ENCODE results near the gene MMP17.

DNA sequence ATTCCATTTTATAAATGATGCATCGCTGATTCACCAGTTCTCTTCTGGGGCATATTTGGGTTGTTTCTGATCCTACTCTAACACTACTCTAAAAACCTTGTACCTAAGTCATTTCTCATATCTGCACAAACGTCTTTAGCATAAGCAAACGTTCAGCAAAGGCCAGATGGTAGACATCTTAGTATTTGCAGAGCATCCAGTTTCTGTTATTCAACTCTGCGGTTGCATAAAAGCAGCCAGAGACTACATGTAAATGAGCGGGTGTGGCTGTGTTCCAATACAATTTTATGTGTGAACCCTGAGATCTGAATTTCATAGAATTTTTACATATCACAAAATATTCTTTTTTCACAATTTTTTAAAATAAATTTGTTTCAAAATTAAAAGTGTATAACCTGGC is 22.8 kb upstream of the MMP17 start:
- no peak for TF ChIP-seq NR2F1 (conservative IDR thresholded peaks at IDR 0.05)
- TF ChIP-seq, protein P1, sequence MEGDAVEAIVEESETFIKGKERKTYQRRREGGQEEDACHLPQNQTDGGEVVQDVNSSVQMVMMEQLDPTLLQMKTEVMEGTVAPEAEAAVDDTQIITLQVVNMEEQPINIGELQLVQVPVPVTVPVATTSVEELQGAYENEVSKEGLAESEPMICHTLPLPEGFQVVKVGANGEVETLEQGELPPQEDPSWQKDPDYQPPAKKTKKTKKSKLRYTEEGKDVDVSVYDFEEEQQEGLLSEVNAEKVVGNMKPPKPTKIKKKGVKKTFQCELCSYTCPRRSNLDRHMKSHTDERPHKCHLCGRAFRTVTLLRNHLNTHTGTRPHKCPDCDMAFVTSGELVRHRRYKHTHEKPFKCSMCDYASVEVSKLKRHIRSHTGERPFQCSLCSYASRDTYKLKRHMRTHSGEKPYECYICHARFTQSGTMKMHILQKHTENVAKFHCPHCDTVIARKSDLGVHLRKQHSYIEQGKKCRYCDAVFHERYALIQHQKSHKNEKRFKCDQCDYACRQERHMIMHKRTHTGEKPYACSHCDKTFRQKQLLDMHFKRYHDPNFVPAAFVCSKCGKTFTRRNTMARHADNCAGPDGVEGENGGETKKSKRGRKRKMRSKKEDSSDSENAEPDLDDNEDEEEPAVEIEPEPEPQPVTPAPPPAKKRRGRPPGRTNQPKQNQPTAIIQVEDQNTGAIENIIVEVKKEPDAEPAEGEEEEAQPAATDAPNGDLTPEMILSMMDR (IDR thresholded peaks at IDR 0.05 in 2 of 3, conservative IDR thresholded peaks at IDR 0.05 in 1 of 3; ENCODE audit: control insufficient read depth in 2 of 3, extremely low read depth in 1 of 3, insufficient read depth in 1 of 3, low read depth in 3 of 3, low read length in 3 of 3): no peak
- TF ChIP-seq NFYB (IDR thresholded peaks at IDR 0.05; ENCODE audit: insufficient read depth, low read depth, low read length): no peak
- no peak for TF ChIP-seq BRCA1 (IDR thresholded peaks at IDR 0.05; ENCODE audit: low read depth, low read length)
- no peak for TF ChIP-seq YY1 (IDR thresholded peaks at IDR 0.05; ENCODE audit: low read depth, low read length)
- TF ChIP-seq, protein P2, sequence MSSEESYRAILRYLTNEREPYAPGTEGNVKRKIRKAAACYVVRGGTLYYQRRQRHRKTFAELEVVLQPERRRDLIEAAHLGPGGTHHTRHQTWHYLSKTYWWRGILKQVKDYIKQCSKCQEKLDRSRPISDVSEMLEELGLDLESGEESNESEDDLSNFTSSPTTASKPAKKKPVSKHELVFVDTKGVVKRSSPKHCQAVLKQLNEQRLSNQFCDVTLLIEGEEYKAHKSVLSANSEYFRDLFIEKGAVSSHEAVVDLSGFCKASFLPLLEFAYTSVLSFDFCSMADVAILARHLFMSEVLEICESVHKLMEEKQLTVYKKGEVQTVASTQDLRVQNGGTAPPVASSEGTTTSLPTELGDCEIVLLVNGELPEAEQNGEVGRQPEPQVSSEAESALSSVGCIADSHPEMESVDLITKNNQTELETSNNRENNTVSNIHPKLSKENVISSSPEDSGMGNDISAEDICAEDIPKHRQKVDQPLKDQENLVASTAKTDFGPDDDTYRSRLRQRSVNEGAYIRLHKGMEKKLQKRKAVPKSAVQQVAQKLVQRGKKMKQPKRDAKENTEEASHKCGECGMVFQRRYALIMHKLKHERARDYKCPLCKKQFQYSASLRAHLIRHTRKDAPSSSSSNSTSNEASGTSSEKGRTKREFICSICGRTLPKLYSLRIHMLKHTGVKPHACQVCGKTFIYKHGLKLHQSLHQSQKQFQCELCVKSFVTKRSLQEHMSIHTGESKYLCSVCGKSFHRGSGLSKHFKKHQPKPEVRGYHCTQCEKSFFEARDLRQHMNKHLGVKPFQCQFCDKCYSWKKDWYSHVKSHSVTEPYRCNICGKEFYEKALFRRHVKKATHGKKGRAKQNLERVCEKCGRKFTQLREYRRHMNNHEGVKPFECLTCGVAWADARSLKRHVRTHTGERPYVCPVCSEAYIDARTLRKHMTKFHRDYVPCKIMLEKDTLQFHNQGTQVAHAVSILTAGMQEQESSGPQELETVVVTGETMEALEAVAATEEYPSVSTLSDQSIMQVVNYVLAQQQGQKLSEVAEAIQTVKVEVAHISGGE (CRISPR knock-in tag; IDR thresholded peaks at IDR 0.05): no peak
- TF ChIP-seq GABPA (IDR thresholded peaks at IDR 0.05; ENCODE audit: low read depth): no peak
- TF ChIP-seq, protein P3, sequence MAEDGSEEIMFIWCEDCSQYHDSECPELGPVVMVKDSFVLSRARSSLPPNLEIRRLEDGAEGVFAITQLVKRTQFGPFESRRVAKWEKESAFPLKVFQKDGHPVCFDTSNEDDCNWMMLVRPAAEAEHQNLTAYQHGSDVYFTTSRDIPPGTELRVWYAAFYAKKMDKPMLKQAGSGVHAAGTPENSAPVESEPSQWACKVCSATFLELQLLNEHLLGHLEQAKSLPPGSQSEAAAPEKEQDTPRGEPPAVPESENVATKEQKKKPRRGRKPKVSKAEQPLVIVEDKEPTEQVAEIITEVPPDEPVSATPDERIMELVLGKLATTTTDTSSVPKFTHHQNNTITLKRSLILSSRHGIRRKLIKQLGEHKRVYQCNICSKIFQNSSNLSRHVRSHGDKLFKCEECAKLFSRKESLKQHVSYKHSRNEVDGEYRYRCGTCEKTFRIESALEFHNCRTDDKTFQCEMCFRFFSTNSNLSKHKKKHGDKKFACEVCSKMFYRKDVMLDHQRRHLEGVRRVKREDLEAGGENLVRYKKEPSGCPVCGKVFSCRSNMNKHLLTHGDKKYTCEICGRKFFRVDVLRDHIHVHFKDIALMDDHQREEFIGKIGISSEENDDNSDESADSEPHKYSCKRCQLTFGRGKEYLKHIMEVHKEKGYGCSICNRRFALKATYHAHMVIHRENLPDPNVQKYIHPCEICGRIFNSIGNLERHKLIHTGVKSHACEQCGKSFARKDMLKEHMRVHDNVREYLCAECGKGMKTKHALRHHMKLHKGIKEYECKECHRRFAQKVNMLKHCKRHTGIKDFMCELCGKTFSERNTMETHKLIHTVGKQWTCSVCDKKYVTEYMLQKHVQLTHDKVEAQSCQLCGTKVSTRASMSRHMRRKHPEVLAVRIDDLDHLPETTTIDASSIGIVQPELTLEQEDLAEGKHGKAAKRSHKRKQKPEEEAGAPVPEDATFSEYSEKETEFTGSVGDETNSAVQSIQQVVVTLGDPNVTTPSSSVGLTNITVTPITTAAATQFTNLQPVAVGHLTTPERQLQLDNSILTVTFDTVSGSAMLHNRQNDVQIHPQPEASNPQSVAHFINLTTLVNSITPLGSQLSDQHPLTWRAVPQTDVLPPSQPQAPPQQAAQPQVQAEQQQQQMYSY (CRISPR knock-in tag; IDR thresholded peaks at IDR 0.05): no peak
- no peak for TF ChIP-seq TCF12 (IDR thresholded peaks at IDR 0.05; ENCODE audit: low read depth, low read length)
- TF ChIP-seq, protein P4, sequence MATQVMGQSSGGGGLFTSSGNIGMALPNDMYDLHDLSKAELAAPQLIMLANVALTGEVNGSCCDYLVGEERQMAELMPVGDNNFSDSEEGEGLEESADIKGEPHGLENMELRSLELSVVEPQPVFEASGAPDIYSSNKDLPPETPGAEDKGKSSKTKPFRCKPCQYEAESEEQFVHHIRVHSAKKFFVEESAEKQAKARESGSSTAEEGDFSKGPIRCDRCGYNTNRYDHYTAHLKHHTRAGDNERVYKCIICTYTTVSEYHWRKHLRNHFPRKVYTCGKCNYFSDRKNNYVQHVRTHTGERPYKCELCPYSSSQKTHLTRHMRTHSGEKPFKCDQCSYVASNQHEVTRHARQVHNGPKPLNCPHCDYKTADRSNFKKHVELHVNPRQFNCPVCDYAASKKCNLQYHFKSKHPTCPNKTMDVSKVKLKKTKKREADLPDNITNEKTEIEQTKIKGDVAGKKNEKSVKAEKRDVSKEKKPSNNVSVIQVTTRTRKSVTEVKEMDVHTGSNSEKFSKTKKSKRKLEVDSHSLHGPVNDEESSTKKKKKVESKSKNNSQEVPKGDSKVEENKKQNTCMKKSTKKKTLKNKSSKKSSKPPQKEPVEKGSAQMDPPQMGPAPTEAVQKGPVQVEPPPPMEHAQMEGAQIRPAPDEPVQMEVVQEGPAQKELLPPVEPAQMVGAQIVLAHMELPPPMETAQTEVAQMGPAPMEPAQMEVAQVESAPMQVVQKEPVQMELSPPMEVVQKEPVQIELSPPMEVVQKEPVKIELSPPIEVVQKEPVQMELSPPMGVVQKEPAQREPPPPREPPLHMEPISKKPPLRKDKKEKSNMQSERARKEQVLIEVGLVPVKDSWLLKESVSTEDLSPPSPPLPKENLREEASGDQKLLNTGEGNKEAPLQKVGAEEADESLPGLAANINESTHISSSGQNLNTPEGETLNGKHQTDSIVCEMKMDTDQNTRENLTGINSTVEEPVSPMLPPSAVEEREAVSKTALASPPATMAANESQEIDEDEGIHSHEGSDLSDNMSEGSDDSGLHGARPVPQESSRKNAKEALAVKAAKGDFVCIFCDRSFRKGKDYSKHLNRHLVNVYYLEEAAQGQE (IDR thresholded peaks at IDR 0.05; ENCODE audit: low read depth, low read length): no peak
- no peak for TF ChIP-seq SMC3 (IDR thresholded peaks at IDR 0.05; ENCODE audit: borderline replicate concordance, low read length)
- TF ChIP-seq POLR2A (IDR thresholded peaks at IDR 0.05; ENCODE audit: low read depth, low read length): no peak

Data from GM12878 (cell line).